Measurements from ENCODE around the gene OR7G2.

DNA sequence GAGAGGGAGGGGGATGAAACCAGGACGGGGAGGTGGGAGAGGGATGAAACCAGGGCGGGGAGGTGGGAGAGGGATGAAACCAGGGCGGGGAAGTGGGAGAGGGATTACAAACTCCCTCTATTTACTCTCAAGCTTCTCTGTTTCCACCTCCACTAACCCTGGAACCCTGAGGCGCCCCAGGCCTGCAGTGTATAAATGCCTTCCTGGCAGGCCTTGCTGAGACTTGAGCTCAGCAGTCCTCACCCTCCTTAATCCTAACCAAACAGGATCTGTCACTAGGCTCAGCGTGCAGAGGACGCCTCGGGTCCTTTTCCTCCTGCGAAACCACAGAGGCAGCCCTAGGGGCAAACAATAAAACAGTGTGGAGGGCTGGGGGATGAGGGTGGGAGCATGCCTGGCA is 52.5 kb downstream of the OR7G2 start:
- no peak for TF ChIP-seq POLR2A (IDR thresholded peaks at IDR 0.05)
- TF ChIP-seq, protein P1, sequence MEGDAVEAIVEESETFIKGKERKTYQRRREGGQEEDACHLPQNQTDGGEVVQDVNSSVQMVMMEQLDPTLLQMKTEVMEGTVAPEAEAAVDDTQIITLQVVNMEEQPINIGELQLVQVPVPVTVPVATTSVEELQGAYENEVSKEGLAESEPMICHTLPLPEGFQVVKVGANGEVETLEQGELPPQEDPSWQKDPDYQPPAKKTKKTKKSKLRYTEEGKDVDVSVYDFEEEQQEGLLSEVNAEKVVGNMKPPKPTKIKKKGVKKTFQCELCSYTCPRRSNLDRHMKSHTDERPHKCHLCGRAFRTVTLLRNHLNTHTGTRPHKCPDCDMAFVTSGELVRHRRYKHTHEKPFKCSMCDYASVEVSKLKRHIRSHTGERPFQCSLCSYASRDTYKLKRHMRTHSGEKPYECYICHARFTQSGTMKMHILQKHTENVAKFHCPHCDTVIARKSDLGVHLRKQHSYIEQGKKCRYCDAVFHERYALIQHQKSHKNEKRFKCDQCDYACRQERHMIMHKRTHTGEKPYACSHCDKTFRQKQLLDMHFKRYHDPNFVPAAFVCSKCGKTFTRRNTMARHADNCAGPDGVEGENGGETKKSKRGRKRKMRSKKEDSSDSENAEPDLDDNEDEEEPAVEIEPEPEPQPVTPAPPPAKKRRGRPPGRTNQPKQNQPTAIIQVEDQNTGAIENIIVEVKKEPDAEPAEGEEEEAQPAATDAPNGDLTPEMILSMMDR (IDR thresholded peaks at IDR 0.05): no peak
- no peak for TF ChIP-seq POLR2AphosphoS5 (IDR thresholded peaks at IDR 0.05; ENCODE audit: insufficient read depth in 1 of 2, low read depth in 1 of 2)
